ENCODE results near the gene CCDC160. TPM values are rescaled to one million over a fixed set of nuclear protein-coding genes. Genes with fewer than 3 reads are reported as not detected.

The CCDC160 gene
- polyA plus RNA-seq, 12 donors: 0.16 to 0.50 (median 0.35) TPM; not detected in 2

DNA sequence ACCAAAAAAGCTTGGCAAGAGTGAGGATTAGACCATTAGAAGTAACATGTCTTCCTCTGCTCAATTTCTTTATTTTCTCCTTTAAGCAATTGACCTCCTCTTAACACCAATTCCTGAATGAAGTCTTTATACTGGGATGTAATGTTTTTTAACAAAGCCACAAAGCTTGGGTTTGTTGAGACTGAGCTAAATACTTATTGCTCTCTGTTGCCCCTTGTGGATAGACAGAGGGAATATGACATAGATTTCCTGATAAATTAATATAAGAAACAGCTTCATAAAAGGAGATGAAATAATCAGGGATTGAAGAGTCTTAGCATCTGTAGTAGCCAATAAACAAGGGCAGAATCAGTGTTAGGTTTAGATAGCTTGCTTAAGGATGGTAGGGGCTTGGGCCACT lies 57.6 kb downstream of the CCDC160 start:
- DNase-seq: no peak

Other genes with a start within 250 kb of the CCDC160 start
- 10 to 100 TPM in 11 of 12 donors, not detected in 1; 16.4 to 32.2 (median 24.3) TPM for gene PHF6, start 136.1 kb downstream of the CCDC160 start, polyA plus RNA-seq (ENCODE audit: insufficient read length in 12 of 12)
- gene HPRT1, start 223.0 kb downstream of the CCDC160 start, polyA plus RNA-seq (ENCODE audit: insufficient read length in 12 of 12): 10 to 100 TPM in 11 of 12 donors, not detected in 1; 15.9 to 42.2 (median 28.8) TPM